ENCODE results near the gene GALC. TPM values are rescaled to one million over a fixed set of nuclear protein-coding genes. Genes with fewer than 3 reads are reported as not detected.

The GALC gene
- total and polyA plus RNA-seq, 9 of the 15 experiments (the other 6 are each of a cell fraction or from before 2014, with no cell fraction given): 1.6 to 15.0 (median 7.3) TPM

DNA sequence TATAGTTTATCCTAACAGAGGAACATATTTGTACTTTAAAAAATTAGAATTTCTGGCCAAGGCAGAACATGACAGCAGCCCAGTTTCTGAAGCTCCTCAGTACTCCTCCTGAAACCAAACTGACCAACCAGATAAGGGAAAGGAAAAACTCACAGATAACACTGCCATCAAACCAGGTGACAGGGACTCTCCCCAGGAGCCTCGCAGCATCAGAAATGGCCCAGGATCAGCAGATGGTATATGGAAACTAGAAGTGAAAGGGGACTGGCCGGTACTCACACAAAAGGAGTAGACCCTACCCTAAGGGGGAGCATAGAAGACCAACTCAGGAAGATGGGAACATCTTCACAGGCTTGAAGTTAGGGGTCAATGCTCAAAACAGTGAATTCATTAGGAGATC lies 22.0 kb downstream of the GALC start:
- no TSS peak for BruUV-seq (replicated peaks)
- Histone ChIP-seq H4K20me1 (replicated peaks; ENCODE audit: control insufficient read depth, insufficient read depth, low read length) (no peaks in the 10 kb centered on the region), H3K27me3 (ENCODE audit: control insufficient read depth in 2 of 2, insufficient read depth in 2 of 2, low read length in 2 of 2) (no peaks in the 10 kb centered on the region), H3K4me1 (replicated peaks in 1 of 2; ENCODE audit: control insufficient read depth in 2 of 2, insufficient read depth in 2 of 2, low read length in 2 of 2) (no peaks in the 10 kb centered on the region; a peak in 1 of 5 replicates), H3K36me3 (ENCODE audit: control insufficient read depth, insufficient read depth, low read length) (peaks cover 5% of the 10 kb centered on the region; the same call in 1 of the 3 replicates), H3K27ac (ENCODE audit: extremely low read depth, low read depth, low read length) (no peak overlapping the region), H3K9me1 (ENCODE audit: control insufficient read depth, insufficient read depth, low read length) (no peaks in the 10 kb centered on the region), H2AFZ (ENCODE audit: low read depth, low read length) (no peak overlapping the region), H3K4me2 (ENCODE audit: insufficient read depth, low read length) (no peak overlapping the region), H3K4me3 (no peak overlapping the region), H3K9ac (ENCODE audit: insufficient read depth in 1 of 2, low read depth in 2 of 2, low read length in 2 of 2) (no peak overlapping the region), H3K9me3 (replicated peaks; ENCODE audit: control insufficient read depth, insufficient read depth, low read depth, low read length) (no peaks in the 10 kb centered on the region), H3K79me2 (ENCODE audit: control insufficient read depth, insufficient read depth, low read length) (no peaks in the 10 kb centered on the region)
- ATAC-seq: no peak
- WGBS (ENCODE audit: insufficient coverage, low coverage, missing lambda C conversion rate): 47% methylated on average over 2 of the region's 2 CpGs
- no peak for FAIRE-seq
- no peak for DNase-seq (ENCODE audit: extremely low read depth in 1 of 4, low spot score in 3 of 4)
- in situ Hi-C loops (cut with MboI) (no loop called here), intact Hi-C loops (cut with micrococcal nuclease) (no loop called here)
- ChIA-PET CTCF (ENCODE audit: low intra/inter-chr PET ratio) (interaction anchor here (0.7 kb wide), 1 partner anchor 141 kb away, joined by 7 read pairs; no protein-coding TSS in a partner anchor), POLR2A (interaction anchor here (0.7 kb wide), 1 partner anchor 1295 kb away, joined by 3 read pairs; no protein-coding TSS in a partner anchor)
- no peak for TF ChIP-seq L3MBTL2 (IDR thresholded peaks at IDR 0.05)
- TF ChIP-seq XRCC4 (IDR thresholded peaks at IDR 0.05; ENCODE audit: extremely low read depth, insufficient read depth, insufficient read length): no peak
- TF ChIP-seq ZSCAN32 (CRISPR knock-in tag; IDR thresholded peaks at IDR 0.05): no peak

DNA sequence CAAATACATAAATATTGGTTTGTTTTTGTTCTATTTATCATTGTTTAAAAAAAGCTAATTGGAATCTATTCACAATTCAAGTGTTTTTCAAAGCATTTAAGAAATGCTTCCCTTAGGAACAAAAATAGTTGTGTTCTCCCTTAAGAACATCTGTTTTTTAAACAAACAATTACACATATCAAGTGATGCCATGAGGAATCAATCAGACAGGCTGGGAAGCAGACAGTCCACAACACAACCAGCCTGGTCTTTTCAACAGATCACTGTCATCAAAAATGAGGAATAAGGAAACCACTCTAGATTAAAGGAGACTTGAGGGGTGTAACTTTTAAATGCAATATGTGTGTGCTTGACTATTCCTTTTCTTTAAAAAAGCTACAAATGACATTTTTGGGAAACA lies 25.5 kb downstream of the GALC start:
- Histone ChIP-seq H3K9ac (ENCODE audit: insufficient read depth in 1 of 2, low read depth in 2 of 2, low read length in 2 of 2) (no peak overlapping the region), H3K4me2 (ENCODE audit: insufficient read depth, low read length) (no peak overlapping the region), H4K20me1 (replicated peaks; ENCODE audit: control insufficient read depth, insufficient read depth, low read length) (no peaks in the 10 kb centered on the region), H3K36me3 (ENCODE audit: control insufficient read depth, insufficient read depth, low read length) (peaks cover 5% of the 10 kb centered on the region; the same call in 1 of the 3 replicates), H2AFZ (ENCODE audit: low read depth, low read length) (no peak overlapping the region), H3K9me1 (ENCODE audit: control insufficient read depth, insufficient read depth, low read length) (no peaks in the 10 kb centered on the region), H3K4me3 (no peak overlapping the region), H3K27me3 (ENCODE audit: control insufficient read depth in 2 of 2, insufficient read depth in 2 of 2, low read length in 2 of 2) (no peaks in the 10 kb centered on the region), H3K4me1 (replicated peaks in 1 of 2; ENCODE audit: control insufficient read depth in 2 of 2, insufficient read depth in 2 of 2, low read length in 2 of 2) (no peaks in the 10 kb centered on the region; a peak in 1 of 5 replicates), H3K9me3 (replicated peaks; ENCODE audit: control insufficient read depth, insufficient read depth, low read depth, low read length) (no peaks in the 10 kb centered on the region), H3K27ac (ENCODE audit: extremely low read depth, low read depth, low read length) (no peak overlapping the region), H3K79me2 (ENCODE audit: control insufficient read depth, insufficient read depth, low read length) (no peaks in the 10 kb centered on the region)
- FAIRE-seq (no peak), DNase-seq (ENCODE audit: extremely low read depth in 1 of 4, low spot score in 3 of 4) (no peak), ATAC-seq (no peak)
- intact Hi-C loops (cut with micrococcal nuclease) (no loop called here), in situ Hi-C loops (cut with MboI) (no loop called here)
- ChIA-PET CTCF (ENCODE audit: low intra/inter-chr PET ratio) (no interaction called here), POLR2A (no interaction called here)
- no TSS peak for BruUV-seq (replicated peaks)
- TF ChIP-seq BHLHE40 (IDR thresholded peaks at IDR 0.05; ENCODE audit: low read length): no peak
- TF ChIP-seq HDAC6 (IDR thresholded peaks at IDR 0.05; ENCODE audit: low read depth, low read length): no peak
- no peak for TF ChIP-seq ZNF79 (CRISPR knock-in tag; IDR thresholded peaks at IDR 0.05; ENCODE audit: low read depth)
- TF ChIP-seq TEAD1 (CRISPR knock-in tag; IDR thresholded peaks at IDR 0.05): no peak
- TF ChIP-seq CBX2 (IDR thresholded peaks at IDR 0.05; ENCODE audit: insufficient read depth, low read length, poor library complexity, severe bottlenecking): no peak
- TF ChIP-seq KLF1 (tag; IDR thresholded peaks at IDR 0.05): no peak
- no peak for TF ChIP-seq TBL1XR1 (IDR thresholded peaks at IDR 0.05; ENCODE audit: low read length in 2 of 2)
- TF ChIP-seq RBBP5 (IDR thresholded peaks at IDR 0.05; ENCODE audit: borderline replicate concordance, insufficient read depth, low read length, poor library complexity, severe bottlenecking): no peak
- TF ChIP-seq, protein P1, sequence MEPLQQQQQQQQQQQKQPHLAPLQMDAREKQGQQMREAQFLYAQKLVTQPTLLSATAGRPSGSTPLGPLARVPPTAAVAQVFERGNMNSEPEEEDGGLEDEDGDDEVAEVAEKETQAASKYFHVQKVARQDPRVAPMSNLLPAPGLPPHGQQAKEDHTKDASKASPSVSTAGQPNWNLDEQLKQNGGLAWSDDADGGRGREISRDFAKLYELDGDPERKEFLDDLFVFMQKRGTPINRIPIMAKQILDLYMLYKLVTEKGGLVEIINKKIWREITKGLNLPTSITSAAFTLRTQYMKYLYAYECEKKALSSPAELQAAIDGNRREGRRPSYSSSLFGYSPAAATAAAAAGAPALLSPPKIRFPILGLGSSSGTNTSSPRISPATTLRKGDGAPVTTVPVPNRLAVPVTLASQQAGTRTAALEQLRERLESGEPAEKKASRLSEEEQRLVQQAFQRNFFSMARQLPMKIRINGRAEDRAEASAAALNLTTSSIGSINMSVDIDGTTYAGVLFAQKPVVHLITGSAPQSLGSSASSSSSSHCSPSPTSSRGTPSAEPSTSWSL (CRISPR knock-in tag; IDR thresholded peaks at IDR 0.05; ENCODE audit: borderline replicate concordance): no peak
- TF ChIP-seq SRSF3 (IDR thresholded peaks at IDR 0.05; ENCODE audit: insufficient read depth, low read length): no peak
- TF ChIP-seq FOXM1 (IDR thresholded peaks at IDR 0.05; ENCODE audit: low read depth): no peak
- no peak for TF ChIP-seq FOXM1 (CRISPR knock-in tag; IDR thresholded peaks at IDR 0.05; ENCODE audit: low read depth)
